ENCODE data around the gene GPHA2. TPM values are rescaled to one million over a fixed set of nuclear protein-coding genes. Genes with fewer than 3 reads are reported as not detected.

Gene GPHA2
- total and polyA plus RNA-seq, 10 of the 15 experiments (the other 5 are each of a cell fraction or from before 2014, with no cell fraction given), result not detected

DNA sequence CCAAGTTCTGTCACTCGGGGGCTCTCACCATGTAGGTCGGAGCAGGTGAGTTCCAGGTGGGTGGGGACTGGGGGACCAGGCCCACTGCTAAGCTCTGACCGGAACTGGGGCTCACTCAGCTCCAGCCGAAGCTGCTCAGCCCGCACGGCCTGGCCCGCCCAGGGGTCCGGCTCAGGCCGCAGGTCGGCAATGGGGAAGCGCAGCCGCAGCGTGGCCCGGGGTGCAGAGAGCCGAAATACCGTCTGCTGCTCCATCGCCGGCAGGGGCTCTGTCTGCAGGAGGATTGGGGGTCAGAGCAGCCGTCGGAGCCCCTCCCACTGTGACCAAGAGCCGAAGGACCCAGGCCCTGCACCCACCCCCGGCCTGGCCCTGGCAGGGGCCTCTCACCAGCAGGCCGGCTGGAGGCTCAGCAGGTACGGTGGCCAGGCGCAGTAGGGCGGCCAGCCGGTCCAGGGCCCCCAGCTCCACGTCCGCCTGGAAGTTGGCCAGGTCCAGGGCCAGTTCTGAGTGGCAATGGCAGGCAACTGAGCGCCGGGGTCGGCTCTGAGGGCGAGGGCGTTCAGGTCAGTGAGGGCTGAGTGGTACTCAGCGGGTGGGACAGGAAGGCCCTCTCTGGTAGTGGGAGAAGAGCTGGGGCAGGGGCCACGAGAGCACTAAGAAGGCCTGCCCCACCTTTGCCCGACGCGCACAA, 25.9 kb downstream of the GPHA2 start:
- DNase-seq (ENCODE audit: low read depth, low spot score), result no peak
- TF ChIP-seq, protein P1, sequence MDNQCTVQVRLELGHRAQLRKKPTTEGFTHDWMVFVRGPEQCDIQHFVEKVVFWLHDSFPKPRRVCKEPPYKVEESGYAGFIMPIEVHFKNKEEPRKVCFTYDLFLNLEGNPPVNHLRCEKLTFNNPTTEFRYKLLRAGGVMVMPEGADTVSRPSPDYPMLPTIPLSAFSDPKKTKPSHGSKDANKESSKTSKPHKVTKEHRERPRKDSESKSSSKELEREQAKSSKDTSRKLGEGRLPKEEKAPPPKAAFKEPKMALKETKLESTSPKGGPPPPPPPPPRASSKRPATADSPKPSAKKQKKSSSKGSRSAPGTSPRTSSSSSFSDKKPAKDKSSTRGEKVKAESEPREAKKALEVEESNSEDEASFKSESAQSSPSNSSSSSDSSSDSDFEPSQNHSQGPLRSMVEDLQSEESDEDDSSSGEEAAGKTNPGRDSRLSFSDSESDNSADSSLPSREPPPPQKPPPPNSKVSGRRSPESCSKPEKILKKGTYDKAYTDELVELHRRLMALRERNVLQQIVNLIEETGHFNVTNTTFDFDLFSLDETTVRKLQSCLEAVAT (IDR thresholded peaks at IDR 0.05), result no peak
- TF ChIP-seq BHLHE40 (IDR thresholded peaks at IDR 0.05; ENCODE audit: borderline replicate concordance in 1 of 2, low read depth in 2 of 2, low read length in 1 of 2) (no peak), CBX5 (IDR thresholded peaks at IDR 0.05; ENCODE audit: low read depth) (no peak), ZBED1 (IDR thresholded peaks at IDR 0.05; ENCODE audit: borderline replicate concordance) (no peak), YBX1 (IDR thresholded peaks at IDR 0.05) (no peak), CREB1 (IDR thresholded peaks at IDR 0.05; ENCODE audit: low read depth) (no peak), HDAC2 (IDR thresholded peaks at IDR 0.05) (no peak), KAT2A (conservative IDR thresholded peaks at IDR 0.05; ENCODE audit: control insufficient read depth, low read depth, low read length) (no peak), NFYA (IDR thresholded peaks at IDR 0.05; ENCODE audit: borderline replicate concordance, low read depth, low read length) (no peak)
- TF ChIP-seq, protein P2, sequence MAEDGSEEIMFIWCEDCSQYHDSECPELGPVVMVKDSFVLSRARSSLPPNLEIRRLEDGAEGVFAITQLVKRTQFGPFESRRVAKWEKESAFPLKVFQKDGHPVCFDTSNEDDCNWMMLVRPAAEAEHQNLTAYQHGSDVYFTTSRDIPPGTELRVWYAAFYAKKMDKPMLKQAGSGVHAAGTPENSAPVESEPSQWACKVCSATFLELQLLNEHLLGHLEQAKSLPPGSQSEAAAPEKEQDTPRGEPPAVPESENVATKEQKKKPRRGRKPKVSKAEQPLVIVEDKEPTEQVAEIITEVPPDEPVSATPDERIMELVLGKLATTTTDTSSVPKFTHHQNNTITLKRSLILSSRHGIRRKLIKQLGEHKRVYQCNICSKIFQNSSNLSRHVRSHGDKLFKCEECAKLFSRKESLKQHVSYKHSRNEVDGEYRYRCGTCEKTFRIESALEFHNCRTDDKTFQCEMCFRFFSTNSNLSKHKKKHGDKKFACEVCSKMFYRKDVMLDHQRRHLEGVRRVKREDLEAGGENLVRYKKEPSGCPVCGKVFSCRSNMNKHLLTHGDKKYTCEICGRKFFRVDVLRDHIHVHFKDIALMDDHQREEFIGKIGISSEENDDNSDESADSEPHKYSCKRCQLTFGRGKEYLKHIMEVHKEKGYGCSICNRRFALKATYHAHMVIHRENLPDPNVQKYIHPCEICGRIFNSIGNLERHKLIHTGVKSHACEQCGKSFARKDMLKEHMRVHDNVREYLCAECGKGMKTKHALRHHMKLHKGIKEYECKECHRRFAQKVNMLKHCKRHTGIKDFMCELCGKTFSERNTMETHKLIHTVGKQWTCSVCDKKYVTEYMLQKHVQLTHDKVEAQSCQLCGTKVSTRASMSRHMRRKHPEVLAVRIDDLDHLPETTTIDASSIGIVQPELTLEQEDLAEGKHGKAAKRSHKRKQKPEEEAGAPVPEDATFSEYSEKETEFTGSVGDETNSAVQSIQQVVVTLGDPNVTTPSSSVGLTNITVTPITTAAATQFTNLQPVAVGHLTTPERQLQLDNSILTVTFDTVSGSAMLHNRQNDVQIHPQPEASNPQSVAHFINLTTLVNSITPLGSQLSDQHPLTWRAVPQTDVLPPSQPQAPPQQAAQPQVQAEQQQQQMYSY (CRISPR knock-in tag; IDR thresholded peaks at IDR 0.05), result no peak
- TF ChIP-seq, protein P3, sequence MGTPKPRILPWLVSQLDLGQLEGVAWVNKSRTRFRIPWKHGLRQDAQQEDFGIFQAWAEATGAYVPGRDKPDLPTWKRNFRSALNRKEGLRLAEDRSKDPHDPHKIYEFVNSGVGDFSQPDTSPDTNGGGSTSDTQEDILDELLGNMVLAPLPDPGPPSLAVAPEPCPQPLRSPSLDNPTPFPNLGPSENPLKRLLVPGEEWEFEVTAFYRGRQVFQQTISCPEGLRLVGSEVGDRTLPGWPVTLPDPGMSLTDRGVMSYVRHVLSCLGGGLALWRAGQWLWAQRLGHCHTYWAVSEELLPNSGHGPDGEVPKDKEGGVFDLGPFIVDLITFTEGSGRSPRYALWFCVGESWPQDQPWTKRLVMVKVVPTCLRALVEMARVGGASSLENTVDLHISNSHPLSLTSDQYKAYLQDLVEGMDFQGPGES (IDR thresholded peaks at IDR 0.05), result no peak
- TF ChIP-seq, protein P4, sequence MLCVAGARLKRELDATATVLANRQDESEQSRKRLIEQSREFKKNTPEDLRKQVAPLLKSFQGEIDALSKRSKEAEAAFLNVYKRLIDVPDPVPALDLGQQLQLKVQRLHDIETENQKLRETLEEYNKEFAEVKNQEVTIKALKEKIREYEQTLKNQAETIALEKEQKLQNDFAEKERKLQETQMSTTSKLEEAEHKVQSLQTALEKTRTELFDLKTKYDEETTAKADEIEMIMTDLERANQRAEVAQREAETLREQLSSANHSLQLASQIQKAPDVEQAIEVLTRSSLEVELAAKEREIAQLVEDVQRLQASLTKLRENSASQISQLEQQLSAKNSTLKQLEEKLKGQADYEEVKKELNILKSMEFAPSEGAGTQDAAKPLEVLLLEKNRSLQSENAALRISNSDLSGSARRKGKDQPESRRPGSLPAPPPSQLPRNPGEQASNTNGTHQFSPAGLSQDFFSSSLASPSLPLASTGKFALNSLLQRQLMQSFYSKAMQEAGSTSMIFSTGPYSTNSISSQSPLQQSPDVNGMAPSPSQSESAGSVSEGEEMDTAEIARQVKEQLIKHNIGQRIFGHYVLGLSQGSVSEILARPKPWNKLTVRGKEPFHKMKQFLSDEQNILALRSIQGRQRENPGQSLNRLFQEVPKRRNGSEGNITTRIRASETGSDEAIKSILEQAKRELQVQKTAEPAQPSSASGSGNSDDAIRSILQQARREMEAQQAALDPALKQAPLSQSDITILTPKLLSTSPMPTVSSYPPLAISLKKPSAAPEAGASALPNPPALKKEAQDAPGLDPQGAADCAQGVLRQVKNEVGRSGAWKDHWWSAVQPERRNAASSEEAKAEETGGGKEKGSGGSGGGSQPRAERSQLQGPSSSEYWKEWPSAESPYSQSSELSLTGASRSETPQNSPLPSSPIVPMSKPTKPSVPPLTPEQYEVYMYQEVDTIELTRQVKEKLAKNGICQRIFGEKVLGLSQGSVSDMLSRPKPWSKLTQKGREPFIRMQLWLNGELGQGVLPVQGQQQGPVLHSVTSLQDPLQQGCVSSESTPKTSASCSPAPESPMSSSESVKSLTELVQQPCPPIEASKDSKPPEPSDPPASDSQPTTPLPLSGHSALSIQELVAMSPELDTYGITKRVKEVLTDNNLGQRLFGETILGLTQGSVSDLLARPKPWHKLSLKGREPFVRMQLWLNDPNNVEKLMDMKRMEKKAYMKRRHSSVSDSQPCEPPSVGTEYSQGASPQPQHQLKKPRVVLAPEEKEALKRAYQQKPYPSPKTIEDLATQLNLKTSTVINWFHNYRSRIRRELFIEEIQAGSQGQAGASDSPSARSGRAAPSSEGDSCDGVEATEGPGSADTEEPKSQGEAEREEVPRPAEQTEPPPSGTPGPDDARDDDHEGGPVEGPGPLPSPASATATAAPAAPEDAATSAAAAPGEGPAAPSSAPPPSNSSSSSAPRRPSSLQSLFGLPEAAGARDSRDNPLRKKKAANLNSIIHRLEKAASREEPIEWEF (IDR thresholded peaks at IDR 0.05; ENCODE audit: insufficient replicate concordance, low read depth, low read length), result no peak

More for the DNA sequence above, 25.9 kb downstream of the GPHA2 start:
- no peaks in the 10 kb centered on the region for H3K79me2 ChIP-seq (ENCODE audit: control insufficient read depth, insufficient read depth, low read length)
- H3K36me3 ChIP-seq (ENCODE audit: control insufficient read depth in 2 of 2, insufficient read depth in 2 of 2, low read length in 1 of 2), result peaks cover 0 to 7% of the 10 kb centered on the region in 2 experiments; a peak in 3 of 4 replicates
- H3K4me1 ChIP-seq (ENCODE audit: control insufficient read depth, insufficient read depth, low read length), result no peaks in the 10 kb centered on the region
- H3K27me3 ChIP-seq (replicated peaks in 1 of 2; ENCODE audit: control insufficient read depth in 2 of 2, insufficient read depth in 2 of 2, low read length in 1 of 2), result no peaks in the 10 kb centered on the region
- H4K20me1 ChIP-seq (ENCODE audit: control insufficient read depth, insufficient read depth), result no peaks in the 10 kb centered on the region
- H3K4me2 ChIP-seq (ENCODE audit: control insufficient read depth, insufficient read depth), result no peak overlapping the region
- no peak overlapping the region for H2AFZ ChIP-seq (ENCODE audit: control insufficient read depth, low read depth, low read length)
- no peak overlapping the region for H3K4me3 ChIP-seq
- no peak overlapping the region for H3K9ac ChIP-seq (ENCODE audit: control insufficient read depth, insufficient read depth, low read length)
- ChIA-PET SMC1A (ENCODE audit: uncharacterized antibody, unreplicated experiment) (no interaction called here), POLR2A (no interaction called here), CTCF (no interaction called here), RAD21 (ENCODE audit: unreplicated experiment) (no interaction called here)
- in situ Hi-C loops (cut with MboI), result no loop called here
- H3K27ac ChIP-seq (ENCODE audit: control insufficient read depth, insufficient read depth), result no peak overlapping the region
- FAIRE-seq (no peak), ATAC-seq (no peak)
- intact Hi-C loops (cut with micrococcal nuclease; ENCODE audit: unreplicated experiment), result no loop called here
- no TSS peak for BruUV-seq (replicated peaks)
- no peaks in the 10 kb centered on the region for H3K9me3 ChIP-seq (replicated peaks; ENCODE audit: control insufficient read depth, insufficient read depth, low read length)
- WGBS (ENCODE audit: insufficient coverage, insufficient replicate concordance, low lambda C conversion rate, missing lambda C conversion rate), result 92% methylated on average over 37 of the region's 39 CpGs

Data from GM12878 (cell line).